ENCODE results near the gene PXK.
A peak's percentile ranks its signal among the peaks of the same experiment; 100 is the strongest.

PXK gene

DNA sequence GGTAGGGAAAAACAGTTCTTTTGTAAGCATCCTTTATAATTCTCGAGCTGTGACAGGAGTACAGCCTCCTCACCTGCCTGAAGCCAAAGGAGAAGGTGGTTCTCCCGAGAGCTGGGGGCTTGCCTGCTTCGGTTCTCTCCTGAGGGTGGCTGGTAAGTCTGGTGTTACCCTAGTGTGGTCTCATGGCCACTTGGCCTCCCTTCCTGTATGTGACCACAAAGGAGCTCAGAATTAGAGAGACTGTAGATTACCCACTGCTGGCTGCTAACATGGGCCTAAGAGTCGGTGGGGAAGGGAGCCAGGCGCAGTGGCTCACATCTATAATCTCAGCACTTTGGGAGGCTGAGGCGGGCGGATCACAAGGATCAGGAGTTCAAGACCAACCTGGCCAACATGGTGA is 88.3 kb downstream of the PXK start:
- ChIA-PET POLR2A (interaction anchor here (0.5 kb wide), 1 partner anchor 338 kb away, joined by 3 read pairs; no protein-coding TSS in a partner anchor), CTCF (interaction anchor here (0.6 to 0.7 kb wide), 4 partner anchors 9 to 201 kb away, joined by 3 read pairs; no protein-coding TSS in a partner anchor)
- Histone ChIP-seq H3K4me3 (ENCODE audit: low read depth, low read length) (no peak overlapping the region), H3K36me3 (ENCODE audit: control insufficient read depth in 2 of 2, insufficient read depth in 1 of 2, low read length in 2 of 2) (peaks cover 4 to 69% of the 10 kb centered on the region in 2 experiments; a peak in 2 of 3 replicates), H3K27ac (ENCODE audit: extremely low read depth, low read depth, low read length) (no peak overlapping the region), H3K4me1 (ENCODE audit: control insufficient read depth, insufficient read depth, low read length) (no peaks in the 10 kb centered on the region), H3K9me3 (ENCODE audit: control insufficient read depth, insufficient read depth, low read depth, low read length) (no peaks in the 10 kb centered on the region)
- TF ChIP-seq ZNF341 (tag by site-specific recombination; IDR thresholded peaks at IDR 0.05; ENCODE audit: low read depth): no peak

DNA sequence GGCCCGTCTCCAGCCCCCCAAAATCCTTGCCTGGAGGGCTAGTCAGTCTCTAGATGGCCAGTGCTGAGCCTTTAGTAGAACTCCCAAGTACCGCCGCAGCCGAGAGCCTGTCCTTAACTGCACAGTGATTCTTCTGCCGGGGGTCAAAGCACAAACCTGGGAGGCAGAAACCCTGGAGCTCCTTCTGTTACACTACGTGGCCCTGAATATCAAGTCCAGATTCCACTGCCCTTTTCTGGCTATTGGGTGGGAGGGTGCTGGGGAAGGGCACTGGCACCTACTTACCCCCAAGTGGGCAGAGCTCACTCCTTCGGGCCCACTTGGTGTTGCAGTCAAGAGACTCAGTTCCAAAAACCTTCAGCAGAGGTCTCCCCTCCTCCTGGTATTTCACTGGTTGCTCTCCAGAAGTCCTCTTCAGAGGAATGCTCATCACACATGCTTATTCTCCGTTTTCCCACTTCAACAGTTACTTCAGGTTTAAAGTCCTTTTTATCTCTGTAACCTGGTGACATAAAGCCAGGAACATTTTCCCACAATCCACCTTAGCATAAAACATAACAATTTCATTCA is 90.1 kb downstream of the PXK start:
- Histone ChIP-seq H3K4me3 (ENCODE audit: low read depth, low read length) (no peak overlapping the region), H3K4me1 (ENCODE audit: control insufficient read depth, insufficient read depth, low read length) (no peaks in the 10 kb centered on the region), H3K9me3 (ENCODE audit: control insufficient read depth, insufficient read depth, low read depth, low read length) (no peaks in the 10 kb centered on the region), H3K36me3 (ENCODE audit: control insufficient read depth in 2 of 2, insufficient read depth in 1 of 2, low read length in 2 of 2) (peaks cover 8 to 83% of the 10 kb centered on the region in 2 experiments), H3K27ac (ENCODE audit: extremely low read depth, low read depth, low read length) (no peak overlapping the region)
- CTCF ChIA-PET: interaction anchor here (0.7 kb wide), 1 partner anchor 102 kb away, joined by 3 read pairs; no protein-coding TSS in a partner anchor
- POLR2A ChIA-PET: no interaction called here
- TF ChIP-seq, protein P1, sequence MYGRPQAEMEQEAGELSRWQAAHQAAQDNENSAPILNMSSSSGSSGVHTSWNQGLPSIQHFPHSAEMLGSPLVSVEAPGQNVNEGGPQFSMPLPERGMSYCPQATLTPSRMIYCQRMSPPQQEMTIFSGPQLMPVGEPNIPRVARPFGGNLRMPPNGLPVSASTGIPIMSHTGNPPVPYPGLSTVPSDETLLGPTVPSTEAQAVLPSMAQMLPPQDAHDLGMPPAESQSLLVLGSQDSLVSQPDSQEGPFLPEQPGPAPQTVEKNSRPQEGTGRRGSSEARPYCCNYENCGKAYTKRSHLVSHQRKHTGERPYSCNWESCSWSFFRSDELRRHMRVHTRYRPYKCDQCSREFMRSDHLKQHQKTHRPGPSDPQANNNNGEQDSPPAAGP (tag by site-specific recombination; IDR thresholded peaks at IDR 0.05): no peak
- TF ChIP-seq ZBTB1 (tag by site-specific recombination; IDR thresholded peaks at IDR 0.05) (no peak), PRDM1 (tag by site-specific recombination; IDR thresholded peaks at IDR 0.05) (no peak), ZNF654 (tag by site-specific recombination; IDR thresholded peaks at IDR 0.05; ENCODE audit: low read depth) (peak; percentile 32; the same call in 1 of the 2 replicates), ZNF791 (tag by site-specific recombination; IDR thresholded peaks at IDR 0.05) (no peak), ZFHX2 (tag by site-specific recombination; conservative IDR thresholded peaks at IDR 0.05) (0 out of 2 replicates have a peak, but pooled peaks have one; percentile 11)
- TF ChIP-seq, protein P2, sequence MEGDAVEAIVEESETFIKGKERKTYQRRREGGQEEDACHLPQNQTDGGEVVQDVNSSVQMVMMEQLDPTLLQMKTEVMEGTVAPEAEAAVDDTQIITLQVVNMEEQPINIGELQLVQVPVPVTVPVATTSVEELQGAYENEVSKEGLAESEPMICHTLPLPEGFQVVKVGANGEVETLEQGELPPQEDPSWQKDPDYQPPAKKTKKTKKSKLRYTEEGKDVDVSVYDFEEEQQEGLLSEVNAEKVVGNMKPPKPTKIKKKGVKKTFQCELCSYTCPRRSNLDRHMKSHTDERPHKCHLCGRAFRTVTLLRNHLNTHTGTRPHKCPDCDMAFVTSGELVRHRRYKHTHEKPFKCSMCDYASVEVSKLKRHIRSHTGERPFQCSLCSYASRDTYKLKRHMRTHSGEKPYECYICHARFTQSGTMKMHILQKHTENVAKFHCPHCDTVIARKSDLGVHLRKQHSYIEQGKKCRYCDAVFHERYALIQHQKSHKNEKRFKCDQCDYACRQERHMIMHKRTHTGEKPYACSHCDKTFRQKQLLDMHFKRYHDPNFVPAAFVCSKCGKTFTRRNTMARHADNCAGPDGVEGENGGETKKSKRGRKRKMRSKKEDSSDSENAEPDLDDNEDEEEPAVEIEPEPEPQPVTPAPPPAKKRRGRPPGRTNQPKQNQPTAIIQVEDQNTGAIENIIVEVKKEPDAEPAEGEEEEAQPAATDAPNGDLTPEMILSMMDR (tag by site-specific recombination; IDR thresholded peaks at IDR 0.05): peak; percentile 18; the same call in 1 of the 2 replicates

DNA sequence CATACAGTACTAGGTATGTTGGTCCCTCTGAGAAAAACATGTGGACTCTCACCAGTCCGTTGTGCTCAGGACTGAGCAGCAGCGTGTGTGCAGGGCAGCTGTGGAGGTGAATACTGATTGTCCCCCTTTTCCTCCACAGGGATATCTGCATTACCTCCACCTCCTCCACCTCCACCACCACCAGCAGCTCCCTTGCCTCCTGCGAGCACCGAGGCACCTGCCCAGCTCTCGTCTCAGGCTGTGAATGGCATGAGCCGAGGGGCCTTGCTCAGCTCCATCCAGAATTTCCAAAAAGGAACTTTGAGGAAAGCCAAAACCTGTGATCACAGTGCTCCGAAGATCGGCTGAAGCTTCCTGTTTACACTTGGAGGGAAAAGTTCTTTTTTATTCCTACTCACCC is 91.9 kb downstream of the PXK start:
- Histone ChIP-seq H3K9me3 (ENCODE audit: control insufficient read depth, insufficient read depth, low read depth, low read length) (no peaks in the 10 kb centered on the region), H3K4me1 (ENCODE audit: control insufficient read depth, insufficient read depth, low read length) (no peaks in the 10 kb centered on the region), H3K36me3 (ENCODE audit: control insufficient read depth in 2 of 2, insufficient read depth in 1 of 2, low read length in 2 of 2) (peaks cover 17 to 93% of the 10 kb centered on the region in 2 experiments), H3K4me3 (ENCODE audit: low read depth, low read length) (no peak overlapping the region), H3K27ac (ENCODE audit: extremely low read depth, low read depth, low read length) (no peak overlapping the region)
- POLR2A ChIA-PET: interaction anchor here (1.2 kb wide), 1 partner anchor 9 kb away, joined by 4 read pairs; the partner anchor contains the start of gene PDHB
- CTCF ChIA-PET: no interaction called here
- TF ChIP-seq KLF16 (tag by site-specific recombination; IDR thresholded peaks at IDR 0.05) (no peak), ZNF324 (tag by site-specific recombination; IDR thresholded peaks at IDR 0.05) (no peak), ZBTB21 (tag by site-specific recombination; IDR thresholded peaks at IDR 0.05) (no peak), ZNF433 (tag by site-specific recombination; IDR thresholded peaks at IDR 0.05; ENCODE audit: low read depth) (no peak), PRDM1 (tag by site-specific recombination; IDR thresholded peaks at IDR 0.05) (no peak), ZNF830 (tag by site-specific recombination; IDR thresholded peaks at IDR 0.05; ENCODE audit: low read depth) (no peak), ZNF404 (tag by site-specific recombination; IDR thresholded peaks at IDR 0.05) (no peak), ZNF707 (tag by site-specific recombination; IDR thresholded peaks at IDR 0.05) (no peak), ZNF341 (tag by site-specific recombination; IDR thresholded peaks at IDR 0.05; ENCODE audit: low read depth) (no peak), ZNF530 (tag by site-specific recombination; IDR thresholded peaks at IDR 0.05; ENCODE audit: low read depth) (no peak), ZNF138 (tag by site-specific recombination; IDR thresholded peaks at IDR 0.05; ENCODE audit: borderline replicate concordance) (no peak), ZBTB7A (tag by site-specific recombination; IDR thresholded peaks at IDR 0.05; ENCODE audit: low read depth) (no peak)
- TF ChIP-seq, protein P3, sequence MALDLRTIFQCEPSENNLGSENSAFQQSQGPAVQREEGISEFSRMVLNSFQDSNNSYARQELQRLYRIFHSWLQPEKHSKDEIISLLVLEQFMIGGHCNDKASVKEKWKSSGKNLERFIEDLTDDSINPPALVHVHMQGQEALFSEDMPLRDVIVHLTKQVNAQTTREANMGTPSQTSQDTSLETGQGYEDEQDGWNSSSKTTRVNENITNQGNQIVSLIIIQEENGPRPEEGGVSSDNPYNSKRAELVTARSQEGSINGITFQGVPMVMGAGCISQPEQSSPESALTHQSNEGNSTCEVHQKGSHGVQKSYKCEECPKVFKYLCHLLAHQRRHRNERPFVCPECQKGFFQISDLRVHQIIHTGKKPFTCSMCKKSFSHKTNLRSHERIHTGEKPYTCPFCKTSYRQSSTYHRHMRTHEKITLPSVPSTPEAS (tag by site-specific recombination; IDR thresholded peaks at IDR 0.05): no peak
- TF ChIP-seq, protein P4, sequence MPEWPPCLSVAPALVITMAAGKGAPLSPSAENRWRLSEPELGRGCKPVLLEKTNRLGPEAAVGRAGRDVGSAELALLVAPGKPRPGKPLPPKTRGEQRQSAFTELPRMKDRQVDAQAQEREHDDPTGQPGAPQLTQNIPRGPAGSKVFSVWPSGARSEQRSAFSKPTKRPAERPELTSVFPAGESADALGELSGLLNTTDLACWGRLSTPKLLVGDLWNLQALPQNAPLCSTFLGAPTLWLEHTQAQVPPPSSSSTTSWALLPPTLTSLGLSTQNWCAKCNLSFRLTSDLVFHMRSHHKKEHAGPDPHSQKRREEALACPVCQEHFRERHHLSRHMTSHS (tag by site-specific recombination; IDR thresholded peaks at IDR 0.05): no peak
- TF ChIP-seq, protein P5, sequence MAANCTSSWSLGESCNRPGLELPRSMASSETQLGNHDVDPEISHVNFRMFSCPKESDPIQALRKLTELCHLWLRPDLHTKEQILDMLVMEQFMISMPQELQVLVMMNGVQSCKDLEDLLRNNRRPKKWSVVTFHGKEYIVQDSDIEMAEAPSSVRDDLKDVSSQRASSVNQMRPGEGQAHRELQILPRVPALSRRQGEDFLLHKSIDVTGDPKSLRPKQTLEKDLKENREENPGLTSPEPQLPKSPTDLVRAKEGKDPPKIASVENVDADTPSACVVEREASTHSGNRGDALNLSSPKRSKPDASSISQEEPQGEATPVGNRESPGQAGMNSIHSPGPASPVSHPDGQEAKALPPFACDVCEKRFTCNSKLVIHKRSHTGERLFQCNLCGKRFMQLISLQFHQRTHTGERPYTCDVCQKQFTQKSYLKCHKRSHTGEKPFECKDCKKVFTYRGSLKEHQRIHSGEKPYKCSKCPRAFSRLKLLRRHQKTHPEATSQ (tag by site-specific recombination; IDR thresholded peaks at IDR 0.05): no peak
- TF ChIP-seq, protein P6, sequence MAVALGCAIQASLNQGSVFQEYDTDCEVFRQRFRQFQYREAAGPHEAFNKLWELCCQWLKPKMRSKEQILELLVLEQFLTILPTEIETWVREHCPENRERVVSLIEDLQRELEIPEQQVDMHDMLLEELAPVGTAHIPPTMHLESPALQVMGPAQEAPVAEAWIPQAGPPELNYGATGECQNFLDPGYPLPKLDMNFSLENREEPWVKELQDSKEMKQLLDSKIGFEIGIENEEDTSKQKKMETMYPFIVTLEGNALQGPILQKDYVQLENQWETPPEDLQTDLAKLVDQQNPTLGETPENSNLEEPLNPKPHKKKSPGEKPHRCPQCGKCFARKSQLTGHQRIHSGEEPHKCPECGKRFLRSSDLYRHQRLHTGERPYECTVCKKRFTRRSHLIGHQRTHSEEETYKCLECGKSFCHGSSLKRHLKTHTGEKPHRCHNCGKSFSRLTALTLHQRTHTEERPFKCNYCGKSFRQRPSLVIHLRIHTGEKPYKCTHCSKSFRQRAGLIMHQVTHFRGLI (tag by site-specific recombination; IDR thresholded peaks at IDR 0.05): no peak

Measured in HEK293 (cell line).